ENCODE data around the gene DAPK1.

- no peak for TF ChIP-seq CTCF (IDR thresholded peaks at IDR 0.05)
- no peak for TF ChIP-seq POLR2A (IDR thresholded peaks at IDR 0.05)
These were observed 69.9 kb downstream of the DAPK1 start for GRCh38 chr9:87567571-87567970.
